ENCODE data around the gene TEAD3.
"Not testable (repeated sequence)": the region's sequence is repeated elsewhere in the genome, so short reads cannot be mapped to it uniquely, and the experiment has no call there.

TEAD3 gene
- total RNA-seq = 0.33 to 1.4 (median 0.39) reads per million in 3 experiments

GRCh38 chr6:35496841-35497570 is at the start of gene TEAD3:
Gene TEAD3 (minus strand): TSS chr6:35497079.
- peak; percentile 50 for DNase-seq

- DNase-seq = no peak
Measured at GRCh38 chr6:35544769-35545361, 48.0 kb upstream of the TEAD3 start.

- no peak for DNase-seq
Measured at GRCh38 chr6:35543459-35544193, 46.7 kb upstream of the TEAD3 start.

GRCh38 chr6:35541836-35542235 is 45.0 kb upstream of the TEAD3 start:
- no peak for DNase-seq

- no peak for DNase-seq
Measured at GRCh38 chr6:35539223-35539622, 42.3 kb upstream of the TEAD3 start.

- not testable (repeated sequence) for DNase-seq
Measured at GRCh38 chr6:35535847-35536246, 39.0 kb upstream of the TEAD3 start.

- DNase-seq = no peak
Measured at GRCh38 chr6:35534407-35535170, 37.7 kb upstream of the TEAD3 start.

GRCh38 chr6:35533981-35534380 is 37.1 kb upstream of the TEAD3 start:
- DNase-seq = no peak

GRCh38 chr6:35532126-35532525 is 35.2 kb upstream of the TEAD3 start:
- DNase-seq = no peak

GRCh38 chr6:35524380-35525020 is 27.6 kb upstream of the TEAD3 start:
- no peak for DNase-seq

GRCh38 chr6:35522660-35523658 is 26.1 kb upstream of the TEAD3 start:
- peak; percentile 79 for DNase-seq

- no peak for DNase-seq
Measured at GRCh38 chr6:35522151-35522550, 25.3 kb upstream of the TEAD3 start.

GRCh38 chr6:35521235-35521634 is 24.4 kb upstream of the TEAD3 start:
- no peak for DNase-seq

- DNase-seq = no peak
Measured at GRCh38 chr6:35519313-35520015, 22.6 kb upstream of the TEAD3 start.

GRCh38 chr6:35518566-35519312 is 21.9 kb upstream of the TEAD3 start:
- no peak for DNase-seq

- DNase-seq = not testable (repeated sequence)
Measured at GRCh38 chr6:35517978-35518377, 21.1 kb upstream of the TEAD3 start.

GRCh38 chr6:35516712-35517111 is 19.8 kb upstream of the TEAD3 start:
- DNase-seq = no peak

- not testable (repeated sequence) for DNase-seq
Measured at GRCh38 chr6:35515939-35516338, 19.1 kb upstream of the TEAD3 start.

GRCh38 chr6:35514587-35514986 is 17.7 kb upstream of the TEAD3 start:
- DNase-seq = no peak

- no peak for DNase-seq
Measured at GRCh38 chr6:35512740-35513139, 15.9 kb upstream of the TEAD3 start, which contains the start of gene TULP1. Gene TULP1 (minus strand): TSS chr6:35512896. CDS start chr6:35512858, 38 bp downstream.

Data from central memory CD4-positive, alpha-beta T cell (primary cell).